CD4-positive, alpha-beta memory T cell (primary cell): ENCODE data around the gene SPATA2L. TPM values are rescaled to one million over a fixed set of nuclear protein-coding genes. Genes with fewer than 3 reads are reported as not detected.

Experiments
- CTCF ChIA-PET: fragments of 350-600 bp; sonication (Branson Sonifier 250); formaldehyde crosslinking; loops from one replicate; lab custom pipeline; 2021; ENCODE audit warnings: inconsistent platforms; ENCODE audit not compliant: partially characterized antibody; lab: Charles Lee
- POLR2A ChIA-PET: fragments of 350-600 bp; sonication (Branson Sonifier 250); formaldehyde crosslinking; loops from one replicate; lab custom pipeline; 2021; ENCODE audit not compliant: partially characterized antibody; lab: Charles Lee
- DNase-seq, 5 donors: peaks; one replicate each; pipeline versions ENCODE4 v3.0.0 to v3.0.0-alpha.2; 2020 to 2022; ENCODE audit warnings: mixed read lengths in 1 of 5
- H3K27ac ChIP-seq: one replicate; pipeline ENCODE4 v1.7.0; 2013; ENCODE audit warnings: low read depth, low read length
- H3K27me3 ChIP-seq: 2 replicates; pipeline ENCODE4 v1.7.0; 2013; ENCODE audit warnings: mild to moderate bottlenecking, low read length, moderate library complexity; ENCODE audit not compliant: insufficient read depth
- H3K36me3 ChIP-seq: 2 replicates; pipeline ENCODE4 v1.7.0; 2013; ENCODE audit warnings: mild to moderate bottlenecking, low read length, moderate library complexity; ENCODE audit not compliant: insufficient read depth
- H3K4me1 ChIP-seq: 2 replicates; pipeline ENCODE4 v1.7.0; 2013; ENCODE audit warnings: mild to moderate bottlenecking, low read length, moderate library complexity; ENCODE audit not compliant: insufficient read depth
- H3K4me3 ChIP-seq, 2 donors: one replicate each; pipeline ENCODE4 v1.7.0; 2013; ENCODE audit warnings: low read length in 2 of 2, mild to moderate bottlenecking in 1 of 2
- H3K9me3 ChIP-seq, 2 donors: one replicate each; pipeline ENCODE4 v1.7.0; 2013; ENCODE audit warnings: low read length in 2 of 2, control low read depth in 1 of 2; ENCODE audit not compliant: control insufficient read depth in 1 of 2
- H3K27ac Mint-ChIP-seq, 7 donors: one replicate each; pipeline ENCODE4 v1.8.0; 2020 to 2021; ENCODE audit warnings: mixed read lengths in 7 of 7, mild to moderate bottlenecking in 6 of 7, inconsistent platforms in 3 of 7, moderate library complexity in 3 of 7
- H3K27me3 Mint-ChIP-seq, 2 donors: one replicate each; pipeline ENCODE4 v1.8.0; 2020 to 2021; ENCODE audit warnings: mixed read lengths in 2 of 2
- H3K36me3 Mint-ChIP-seq, 2 donors: one replicate each; pipeline ENCODE4 v1.8.0; 2020 to 2021; ENCODE audit warnings: mixed read lengths in 2 of 2, inconsistent platforms in 1 of 2, mild to moderate bottlenecking in 1 of 2
- H3K4me1 Mint-ChIP-seq, 4 donors: one replicate each; pipeline ENCODE4 v1.8.0; 2020 to 2021; ENCODE audit warnings: mixed read lengths in 4 of 4, mild to moderate bottlenecking in 1 of 4
- H3K4me3 Mint-ChIP-seq, 8 donors: one replicate each; pipeline ENCODE4 v1.8.0; 2020 to 2021; ENCODE audit warnings: mixed read lengths in 8 of 8, mild to moderate bottlenecking in 7 of 8, moderate library complexity in 6 of 8, inconsistent platforms in 3 of 8
- H3K9me3 Mint-ChIP-seq, 8 donors: one replicate each; pipeline ENCODE4 v1.8.0; 2020 to 2021; ENCODE audit warnings: mixed read lengths in 8 of 8, mild to moderate bottlenecking in 5 of 8, inconsistent platforms in 3 of 8, moderate library complexity in 1 of 8
- intact Hi-C: fragments of 100-400 bp; cut with micrococcal nuclease; formaldehyde crosslinking; loops from one replicate; pipeline ENCODE4 v1.15.1; 2023
- polyA plus RNA-seq, 2 donors: library from polyadenylated mRNA; unstranded; fragments of 300-500 nt; fragmentation: Illumina TruSeq; gene quantifications; one replicate each; pipeline ENCODE4 v1.2.3, GENCODE V29; 2021
- total RNA-seq, 2 experiments: library from RNA; stranded (reverse); gene quantifications; one replicate each; pipeline ENCODE4 v1.2.3, GENCODE V29; 2021

SPATA2L gene
- total and polyA plus RNA-seq, 4 experiments from 2014 or later, result 5.4 to 13.1 (median 12.8) TPM

DNA sequence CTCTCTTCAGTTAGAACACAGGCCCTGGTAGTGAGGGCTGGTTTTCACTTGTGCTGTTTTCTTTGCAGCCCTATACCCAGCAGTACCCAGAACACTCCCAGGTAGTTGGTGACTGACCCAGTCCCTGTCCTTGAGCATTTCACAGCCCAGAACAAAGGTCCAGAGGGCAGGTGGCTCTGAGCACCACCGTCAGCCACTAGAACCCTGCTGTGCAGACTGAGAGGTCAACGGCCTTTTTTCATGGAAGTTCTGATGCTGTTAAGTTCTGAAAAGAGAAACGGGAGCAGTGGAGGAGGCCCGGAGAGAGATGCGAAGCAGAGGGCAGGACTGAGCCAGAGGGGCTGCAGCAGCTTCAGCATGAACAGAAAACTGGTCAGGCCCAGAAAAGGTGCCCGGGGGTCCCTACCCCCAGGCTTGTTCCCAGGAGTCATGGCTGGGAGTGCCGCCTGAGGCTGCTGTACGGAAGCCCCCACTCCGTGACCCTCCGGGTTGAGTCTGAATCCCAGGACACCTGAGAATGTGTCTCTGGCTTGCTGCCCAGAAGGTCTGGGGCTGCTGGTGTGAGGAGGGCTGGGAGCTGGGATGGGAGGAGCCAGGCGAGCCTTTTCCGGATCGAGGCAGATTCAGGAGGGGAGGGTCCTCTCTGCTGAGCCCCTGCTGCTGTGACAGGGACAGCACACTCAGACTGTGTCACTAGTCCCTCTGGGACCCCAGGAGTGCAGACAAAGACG is 28.5 kb upstream of the SPATA2L start:
- H3K9me3 ChIP-seq, result no peaks in the 10 kb centered on the region
- H3K4me1 ChIP-seq, result peaks cover 79% of the 10 kb centered on the region
- Mint-ChIP-seq H3K9me3 (peaks cover 0 to 2% (median 0%) of the 10 kb centered on the region in 8 donors), H3K27me3 (no peaks in the 10 kb centered on the region), H3K4me3 (peak overlapping the region in 1 of 8 donors; percentile 9), H3K4me1 (peaks cover 20 to 80% (median 39%) of the 10 kb centered on the region in 4 donors), H3K36me3 (peaks cover 52 to 67% of the 10 kb centered on the region in 2 donors), H3K27ac (peak overlapping the region in 4 of 7 donors; percentile 12 to 66 (median 44))
- H3K27ac ChIP-seq, result no peak overlapping the region
- ChIA-PET CTCF (interaction anchor here (0.6 kb wide), 1 partner anchor 24 kb away, joined by 3 read pairs; no protein-coding TSS in a partner anchor), POLR2A (interaction anchor here (0.7 to 1.1 kb wide), 2 partner anchors 10 to 32 kb away, joined by 3 to 5 read pairs; partner anchors contain the start of gene VPS9D1)
- DNase-seq, result no peak
- no peak overlapping the region for H3K4me3 ChIP-seq
- H3K27me3 ChIP-seq, result no peaks in the 10 kb centered on the region
- H3K36me3 ChIP-seq, result peaks cover 79% of the 10 kb centered on the region
- intact Hi-C loops, result no loop called here

- peaks cover 76% of the 10 kb centered on the region for H3K36me3 ChIP-seq
- H3K4me1 ChIP-seq, result peaks cover 82% of the 10 kb centered on the region
- no peaks in the 10 kb centered on the region for H3K9me3 ChIP-seq
- H3K9me3 Mint-ChIP-seq, result peaks cover 0 to 2% (median 0%) of the 10 kb centered on the region in 8 donors
- H3K27me3 ChIP-seq, result no peaks in the 10 kb centered on the region
- no peak overlapping the region for H3K4me3 Mint-ChIP-seq
- intact Hi-C loops, result no loop called here
- H3K4me1 Mint-ChIP-seq, result peaks cover 21 to 78% (median 38%) of the 10 kb centered on the region in 4 donors
- ChIA-PET CTCF (no interaction called here), POLR2A (interaction anchor here (0.7 kb wide), 1 partner anchor 33 kb away, joined by 3 read pairs; no protein-coding TSS in a partner anchor)
- H3K27me3 Mint-ChIP-seq, result no peaks in the 10 kb centered on the region
- no peak for DNase-seq
- peaks cover 45 to 62% of the 10 kb centered on the region in 2 donors for H3K36me3 Mint-ChIP-seq
- H3K27ac Mint-ChIP-seq, result peak overlapping the region in 1 of 7 donors; percentile 35
- H3K4me3 ChIP-seq, result no peak overlapping the region
- no peak overlapping the region for H3K27ac ChIP-seq
Measured at GRCh38 chr16:89729293-89729692, 27.8 kb upstream of the SPATA2L start.

GRCh38 chr16:89727406-89728120 is 26.1 kb upstream of the SPATA2L start:
- peak overlapping the region; percentile 16 to 81 (median 59) for H3K4me3 Mint-ChIP-seq
- H3K36me3 Mint-ChIP-seq, result peaks cover 42 to 57% of the 10 kb centered on the region in 2 donors
- peaks cover 93% of the 10 kb centered on the region for H3K4me1 ChIP-seq
- H3K27me3 Mint-ChIP-seq, result no peaks in the 10 kb centered on the region
- POLR2A ChIA-PET, result interaction anchor here (1.0 to 6.7 kb wide), 4 partner anchors 10 to 88 kb away, joined by 3 to 288 read pairs (median 4); partner anchors contain the start of gene FANCA
- intact Hi-C loops, result no loop called here
- H3K4me1 Mint-ChIP-seq, result peaks cover 26 to 77% (median 42%) of the 10 kb centered on the region in 4 donors
- H3K27ac Mint-ChIP-seq, result peak overlapping the region; percentile 32 to 86 (median 66)
- no peaks in the 10 kb centered on the region for H3K27me3 ChIP-seq
- no peak overlapping the region for H3K4me3 ChIP-seq
- CTCF ChIA-PET, result interaction anchor here (1.2 kb wide), 1 partner anchor 22 kb away, joined by 3 read pairs; no protein-coding TSS in a partner anchor
- peaks cover 0 to 2% (median 0%) of the 10 kb centered on the region in 8 donors for H3K9me3 Mint-ChIP-seq
- DNase-seq, result no peak
- H3K9me3 ChIP-seq, result no peaks in the 10 kb centered on the region
- peak overlapping the region; percentile 26 for H3K27ac ChIP-seq
- H3K36me3 ChIP-seq, result peaks cover 72% of the 10 kb centered on the region

- ChIA-PET POLR2A (interaction anchor here (0.6 to 6.7 kb wide), 25 partner anchors 12 to 195 kb away, joined by 3 to 288 read pairs (median 8); partner anchors contain the start of genes CDK10, CHMP1A, FANCA and MC1R), CTCF (interaction anchor here (1.0 to 4.4 kb wide), 10 partner anchors 11 to 151 kb away, joined by 3 to 25 read pairs (median 6); no protein-coding TSS in a partner anchor)
Measured at GRCh38 chr16:89723279-89724250, 22.1 kb upstream of the SPATA2L start.

GRCh38 chr16:89722392-89723278 is 21.1 kb upstream of the SPATA2L start:
- H3K27me3 Mint-ChIP-seq, result no peaks in the 10 kb centered on the region
- peaks cover 19 to 25% of the 10 kb centered on the region in 2 donors for H3K36me3 Mint-ChIP-seq
- CTCF ChIA-PET, result interaction anchor here (1.3 to 4.4 kb wide), 6 partner anchors 10 to 70 kb away, joined by 3 to 25 read pairs (median 12); no protein-coding TSS in a partner anchor
- H3K9me3 Mint-ChIP-seq, result peaks cover 0 to under 1% (median 0%) of the 10 kb centered on the region in 8 donors
- peaks cover 27% of the 10 kb centered on the region for H3K36me3 ChIP-seq
- peak overlapping the region; percentile 97 to 100 (median 99) for H3K27ac Mint-ChIP-seq
- peaks cover 65% of the 10 kb centered on the region for H3K4me1 ChIP-seq
- DNase-seq, result peak; percentile 76 to 91 (median 80)
- H3K27ac ChIP-seq, result peak overlapping the region; percentile 89
- POLR2A ChIA-PET, result interaction anchor here (0.5 to 6.7 kb wide), 21 partner anchors 11 to 480 kb away, joined by 3 to 288 read pairs (median 10); partner anchors contain the start of genes CHMP1A, FANCA, MC1R and SPATA2L
- H3K4me3 Mint-ChIP-seq, result peak overlapping the region; percentile 92 to 99 (median 99)
- peaks cover 17 to 50% (median 32%) of the 10 kb centered on the region in 4 donors for H3K4me1 Mint-ChIP-seq
- no peaks in the 10 kb centered on the region for H3K27me3 ChIP-seq
- H3K4me3 ChIP-seq, result peak overlapping the region; percentile 78 to 96
- H3K9me3 ChIP-seq, result no peaks in the 10 kb centered on the region
- intact Hi-C loops, result loop anchor here (1.0 to 5.0 kb wide), 7 partner anchors 15 to 140 kb away; partner anchors contain the start of genes CDK10 and SPATA2L

More at GRCh38 chr16:89723279-89724250, 22.1 kb upstream of the SPATA2L start:
- H3K4me3 ChIP-seq, result peak overlapping the region; percentile 78 to 96
- Mint-ChIP-seq H3K4me1 (peaks cover 17 to 53% (median 34%) of the 10 kb centered on the region in 4 donors), H3K4me3 (peak overlapping the region; percentile 92 to 99 (median 99)), H3K36me3 (peaks cover 22 to 28% of the 10 kb centered on the region in 2 donors), H3K27ac (peak overlapping the region; percentile 97 to 100 (median 99)), H3K27me3 (no peaks in the 10 kb centered on the region), H3K9me3 (peaks cover 0 to 2% (median 0%) of the 10 kb centered on the region in 8 donors)
- H3K27me3 ChIP-seq, result no peaks in the 10 kb centered on the region
- peaks cover 32% of the 10 kb centered on the region for H3K36me3 ChIP-seq
- H3K27ac ChIP-seq, result peak overlapping the region; percentile 89
- DNase-seq, result peak; percentile 88 to 95 (median 93)
- peaks cover 71% of the 10 kb centered on the region for H3K4me1 ChIP-seq
- H3K9me3 ChIP-seq, result no peaks in the 10 kb centered on the region
- intact Hi-C loops, result loop anchor here (1.0 to 5.0 kb wide), 3 partner anchors 14 to 139 kb away; no protein-coding TSS in a partner anchor
